ENCODE results near the gene HES6.
"Not testable (repeated sequence)": the region's sequence is repeated elsewhere in the genome, so short reads cannot be mapped to it uniquely, and the experiment has no call there.

The HES6 gene, protein sequence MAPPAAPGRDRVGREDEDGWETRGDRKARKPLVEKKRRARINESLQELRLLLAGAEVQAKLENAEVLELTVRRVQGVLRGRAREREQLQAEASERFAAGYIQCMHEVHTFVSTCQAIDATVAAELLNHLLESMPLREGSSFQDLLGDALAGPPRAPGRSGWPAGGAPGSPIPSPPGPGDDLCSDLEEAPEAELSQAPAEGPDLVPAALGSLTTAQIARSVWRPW

DNA sequence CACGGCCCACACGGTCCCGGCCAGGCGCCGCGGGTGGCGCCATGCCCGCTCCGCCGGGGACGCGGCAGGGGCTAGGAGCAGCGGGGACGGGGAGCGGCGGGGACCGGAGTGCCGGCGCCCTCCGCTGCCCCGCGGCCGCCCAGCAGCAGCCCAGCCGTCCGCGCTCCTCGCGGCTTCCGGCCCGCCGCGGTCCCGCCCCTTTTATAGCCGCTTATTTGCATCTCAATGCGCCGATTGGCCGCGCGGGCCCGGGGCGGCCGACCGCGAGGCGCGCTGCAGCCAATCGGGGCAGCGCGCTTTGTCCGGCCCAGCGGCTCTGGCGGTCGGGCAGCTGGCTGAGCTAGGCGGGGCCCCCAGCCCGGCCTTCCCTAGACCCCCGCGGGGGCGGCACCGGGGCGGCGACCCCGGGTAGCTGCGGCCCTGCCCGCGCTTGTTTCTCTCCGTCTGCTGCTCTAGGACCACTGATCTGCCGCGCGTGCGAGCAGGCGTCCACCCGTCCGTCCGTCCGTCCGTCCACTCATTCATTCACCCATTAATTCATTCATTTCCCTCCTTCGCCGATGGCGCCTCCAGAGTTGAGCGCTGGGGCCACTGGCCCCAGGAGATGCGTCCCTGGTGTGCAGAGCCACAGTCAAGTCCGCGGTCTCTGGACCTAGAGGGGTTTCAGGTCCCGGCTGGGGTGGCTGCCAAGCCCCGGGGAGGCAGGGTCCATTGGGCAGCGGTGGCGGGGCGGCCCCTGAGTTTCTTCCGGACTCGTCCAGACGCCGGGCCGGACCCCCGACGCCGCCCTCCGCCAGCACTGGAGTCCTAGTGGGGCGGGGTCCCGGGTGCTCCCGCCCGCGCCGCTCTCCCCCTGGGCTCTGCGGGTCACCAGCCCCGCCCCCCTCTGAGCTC lies at the start of gene HES6:
TSS of gene HES6 (minus strand) at position 176 of the 894 bp plus-strand sequence. CDS start at position 43, 133 bp downstream.
- peak; percentile 61 for DNase-seq

DNA sequence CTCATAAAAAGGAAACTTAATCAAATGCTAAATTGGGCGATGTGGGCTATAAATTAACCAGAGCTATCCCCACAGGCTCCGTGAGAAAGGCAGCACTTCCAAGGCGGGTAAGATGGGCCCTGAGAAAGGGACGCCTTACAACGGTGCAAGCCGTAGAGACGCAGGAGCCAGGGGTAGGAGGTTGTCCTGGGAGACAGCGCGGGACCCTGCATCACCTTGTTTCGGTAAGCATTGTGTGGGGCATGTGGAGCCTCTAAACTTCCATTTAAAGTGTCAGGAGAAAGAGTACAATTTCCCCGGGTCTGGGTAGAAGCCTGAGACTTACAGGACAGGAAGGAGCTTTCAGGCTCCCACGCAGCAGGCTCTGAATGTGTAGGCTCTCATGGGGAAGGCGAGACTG lies 49.7 kb upstream of the HES6 start:
- no peak for DNase-seq

DNA sequence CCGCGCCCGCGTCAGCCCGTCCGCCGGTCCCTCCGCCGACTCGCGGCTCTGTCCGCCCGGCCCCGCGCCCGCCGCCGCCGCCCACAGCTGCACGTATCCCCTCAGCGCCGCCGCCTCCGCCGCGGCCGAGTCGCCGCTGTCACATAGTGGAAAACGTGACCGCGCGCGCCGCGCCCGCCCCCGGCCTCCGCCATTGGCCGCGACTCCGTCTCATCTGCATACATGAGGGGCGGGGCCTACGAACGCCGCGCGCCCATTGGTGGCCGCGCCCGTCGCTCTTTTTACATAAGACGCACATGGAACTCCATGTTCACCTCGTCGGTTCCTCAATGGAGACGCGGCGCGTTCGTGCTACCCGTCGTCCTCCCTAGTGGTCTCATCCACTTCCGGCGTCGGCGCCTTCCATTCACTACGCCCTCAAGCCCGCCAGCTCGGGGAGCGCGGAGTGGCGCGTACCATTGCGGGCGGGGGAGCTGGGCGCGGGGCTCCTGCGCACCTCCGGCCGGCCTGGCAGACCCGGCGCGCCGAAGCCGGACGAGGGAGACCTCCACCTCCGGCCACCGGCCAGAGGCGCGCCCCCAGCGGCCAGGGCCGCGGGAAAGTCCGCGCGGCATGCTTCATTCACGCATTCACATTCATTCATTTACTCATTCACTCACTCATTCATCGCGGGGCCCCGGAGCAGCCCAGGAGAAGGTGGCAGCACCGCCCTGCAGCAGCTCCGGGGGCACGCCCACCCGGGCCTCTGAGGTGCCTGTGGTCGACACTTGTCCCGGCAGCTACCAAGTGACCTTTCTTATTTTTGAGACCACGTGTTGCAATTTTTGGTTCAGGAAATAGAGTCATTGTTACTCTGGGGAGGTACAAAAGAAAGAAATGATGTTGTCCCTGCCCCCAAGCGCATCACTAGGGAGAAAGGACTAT lies 49.1 kb upstream of the HES6 start:
- peak; percentile 97 for DNase-seq

DNA sequence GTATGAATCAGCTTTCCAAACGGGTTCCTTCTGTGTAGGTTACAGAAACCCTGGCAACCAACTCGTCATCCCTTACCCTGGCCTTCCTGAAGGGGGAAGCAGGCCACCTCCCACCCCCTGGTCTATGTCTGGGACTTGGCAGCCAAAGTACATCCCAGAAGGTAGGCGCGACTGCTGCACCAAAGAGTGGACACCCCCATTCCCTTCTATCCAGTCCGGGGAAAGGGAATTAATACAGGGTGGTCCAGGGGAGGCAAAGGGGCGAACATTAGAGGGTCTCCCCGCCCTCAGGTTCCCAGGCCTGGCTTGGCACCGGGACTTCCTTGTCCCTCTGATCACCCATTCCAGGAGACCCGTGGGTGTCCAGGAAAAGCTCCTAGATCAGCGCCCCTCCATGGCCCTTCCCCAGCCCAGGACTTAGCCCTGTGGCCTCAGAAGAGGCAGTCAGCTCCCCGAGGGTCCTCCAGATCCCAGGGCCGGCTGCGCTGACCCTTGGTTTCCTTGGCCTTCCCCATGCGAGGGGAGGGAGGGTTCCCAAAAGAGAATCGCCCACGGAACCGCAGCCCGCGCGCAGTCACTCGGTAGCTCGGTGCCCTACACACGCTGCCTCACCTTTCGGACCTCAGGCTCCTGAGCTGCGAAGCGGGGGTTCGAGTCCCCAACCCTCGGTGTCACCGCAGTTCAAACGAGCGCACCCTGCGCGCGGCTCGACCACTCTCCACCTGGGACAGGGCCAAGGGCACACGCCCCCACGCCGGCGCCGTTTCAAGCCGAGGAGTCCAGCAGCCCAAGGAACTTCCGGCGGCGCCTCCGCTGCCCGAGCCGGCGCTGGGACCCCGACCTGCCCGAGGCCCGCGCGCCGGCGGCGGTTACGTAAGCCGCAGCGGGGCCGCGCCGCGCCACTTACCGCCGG lies 48.2 kb upstream of the HES6 start, which contains the start of gene PER2:
TSS of gene PER2 (minus strand) at position 874 of the 913 bp plus-strand sequence. CDS start 10,674 bp downstream, outside the sequence.
- DNase-seq, result peak; percentile 25

DNA sequence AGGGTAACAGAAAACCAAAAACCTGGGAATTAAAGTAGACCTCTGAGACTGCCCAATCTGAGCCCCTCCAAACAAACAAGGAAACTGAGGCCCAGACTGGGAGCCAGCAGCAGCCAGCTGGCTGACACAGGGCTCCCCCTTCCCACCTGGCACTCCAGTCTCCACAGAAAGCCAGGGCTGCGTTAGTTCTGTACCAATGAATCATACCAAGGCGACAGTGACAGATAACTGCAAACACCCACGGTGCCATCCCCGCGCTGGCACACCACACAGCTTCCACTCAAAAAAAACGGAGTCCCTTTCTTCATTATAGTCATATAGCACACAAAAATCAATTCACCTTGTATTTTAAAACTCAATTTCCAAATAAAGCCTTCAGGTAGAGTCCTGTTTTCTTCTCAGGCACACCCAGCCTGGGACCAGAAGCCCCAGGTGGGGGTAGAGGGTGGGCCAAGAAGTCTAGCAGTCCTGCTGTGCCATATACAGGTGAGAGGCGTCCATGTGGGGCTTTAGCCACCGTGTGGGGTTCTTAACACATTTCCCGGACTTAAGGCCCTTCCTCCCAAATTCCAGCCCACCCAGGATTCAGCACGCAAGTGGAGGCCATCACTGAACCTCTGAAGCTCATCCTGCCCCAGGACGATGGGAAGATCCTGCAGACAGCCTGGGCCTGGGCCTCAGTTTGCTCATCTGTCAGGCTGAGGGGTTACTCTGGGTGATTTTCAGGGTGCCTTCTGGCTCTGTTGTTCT lies 47.3 kb upstream of the HES6 start:
- no peak for DNase-seq

DNA sequence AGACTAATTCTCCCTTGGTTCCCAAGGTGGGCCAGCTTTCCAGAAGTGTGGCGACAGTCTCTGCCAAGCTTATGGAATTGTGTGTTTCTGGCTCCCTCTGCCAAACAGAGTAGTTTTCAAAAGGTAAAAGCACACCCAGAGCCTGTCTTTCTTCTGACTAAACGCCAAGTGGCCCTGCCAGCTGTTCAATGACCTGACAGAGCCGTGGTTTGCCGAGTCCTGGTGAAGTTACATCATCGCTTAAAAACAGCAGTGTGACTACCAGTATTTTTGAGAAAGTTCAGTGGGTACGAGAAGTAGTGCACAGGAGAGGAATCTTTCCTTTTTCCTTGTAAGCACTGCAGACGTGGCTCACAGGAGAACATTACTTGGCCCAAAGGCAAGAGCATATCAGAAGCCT lies 46.7 kb upstream of the HES6 start:
- DNase-seq, result peak; percentile 46

DNA sequence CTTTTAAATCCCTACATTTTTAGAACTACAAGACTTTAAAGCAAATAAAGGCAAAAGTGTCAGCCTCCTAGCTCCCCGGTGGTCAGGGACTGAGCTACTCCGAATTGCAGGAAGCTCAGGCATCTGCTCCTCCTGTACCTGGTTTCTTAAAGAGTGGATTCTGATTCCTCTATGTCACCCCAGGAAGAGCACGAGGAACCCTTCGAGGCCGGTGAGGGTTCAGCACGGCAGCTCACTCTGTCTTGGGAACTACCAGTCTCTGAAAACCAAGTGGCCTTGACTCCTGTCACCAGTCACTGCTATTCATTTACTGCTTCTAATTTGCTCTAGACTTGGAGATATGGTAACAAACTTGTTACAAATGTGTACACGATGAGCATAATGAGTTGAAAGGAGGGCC lies 46.3 kb upstream of the HES6 start:
- no peak for DNase-seq

DNA sequence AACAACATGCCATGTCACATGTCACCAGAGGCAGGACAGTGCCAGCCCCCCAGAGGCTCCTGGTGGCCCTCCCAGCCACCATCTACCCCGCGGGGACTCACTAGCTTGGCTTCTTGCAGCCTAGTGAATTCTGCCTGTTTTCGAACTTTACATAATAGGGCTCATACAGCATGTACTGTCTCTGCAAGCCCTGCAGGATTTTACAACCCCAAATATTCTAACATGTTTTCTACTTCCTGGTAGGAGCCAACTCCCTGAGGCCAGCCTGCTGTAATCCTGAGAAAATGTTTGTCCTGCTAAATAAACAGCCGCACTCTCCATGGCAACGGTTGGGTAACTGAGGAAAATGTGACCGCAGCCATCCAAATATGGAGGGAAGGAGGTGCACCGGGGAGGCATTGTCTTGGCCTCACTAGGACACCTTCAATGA lies 45.8 kb upstream of the HES6 start:
- DNase-seq, result peak; percentile 48

DNA sequence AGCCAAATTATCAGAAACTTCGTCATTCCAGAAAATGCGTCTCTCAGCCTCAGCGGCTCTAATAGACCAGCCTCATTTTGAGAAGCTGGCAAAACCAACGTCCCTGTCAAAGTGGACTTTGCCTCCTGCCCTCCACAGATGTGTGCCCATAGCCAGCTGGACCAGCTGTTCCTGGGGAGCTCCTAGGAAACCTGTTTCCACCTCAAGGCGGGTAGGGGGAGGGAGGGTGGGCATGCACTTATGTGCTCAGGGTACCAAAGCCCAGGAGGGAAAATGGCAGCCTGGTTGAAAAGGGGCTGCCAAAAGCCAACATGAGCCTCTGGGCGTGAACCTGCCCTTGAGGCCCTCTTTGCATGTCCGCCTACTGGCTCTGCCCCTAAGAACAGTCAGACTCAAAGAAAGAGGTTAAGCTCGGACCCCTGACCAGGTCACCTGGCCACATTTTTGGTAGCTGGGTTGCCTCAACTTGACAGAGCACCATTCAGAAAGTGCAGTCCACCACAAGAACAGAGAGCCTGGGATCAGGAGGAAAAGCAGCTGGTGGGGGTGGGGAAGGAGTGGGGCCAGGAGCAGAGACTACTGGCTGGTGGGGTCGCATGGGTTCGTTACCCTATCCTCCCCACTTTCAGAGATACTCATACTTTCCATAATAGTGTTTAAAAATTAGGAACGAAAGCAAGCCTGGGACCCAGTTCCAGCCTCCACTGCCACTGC lies 45.1 kb upstream of the HES6 start:
- DNase-seq, result no peak

DNA sequence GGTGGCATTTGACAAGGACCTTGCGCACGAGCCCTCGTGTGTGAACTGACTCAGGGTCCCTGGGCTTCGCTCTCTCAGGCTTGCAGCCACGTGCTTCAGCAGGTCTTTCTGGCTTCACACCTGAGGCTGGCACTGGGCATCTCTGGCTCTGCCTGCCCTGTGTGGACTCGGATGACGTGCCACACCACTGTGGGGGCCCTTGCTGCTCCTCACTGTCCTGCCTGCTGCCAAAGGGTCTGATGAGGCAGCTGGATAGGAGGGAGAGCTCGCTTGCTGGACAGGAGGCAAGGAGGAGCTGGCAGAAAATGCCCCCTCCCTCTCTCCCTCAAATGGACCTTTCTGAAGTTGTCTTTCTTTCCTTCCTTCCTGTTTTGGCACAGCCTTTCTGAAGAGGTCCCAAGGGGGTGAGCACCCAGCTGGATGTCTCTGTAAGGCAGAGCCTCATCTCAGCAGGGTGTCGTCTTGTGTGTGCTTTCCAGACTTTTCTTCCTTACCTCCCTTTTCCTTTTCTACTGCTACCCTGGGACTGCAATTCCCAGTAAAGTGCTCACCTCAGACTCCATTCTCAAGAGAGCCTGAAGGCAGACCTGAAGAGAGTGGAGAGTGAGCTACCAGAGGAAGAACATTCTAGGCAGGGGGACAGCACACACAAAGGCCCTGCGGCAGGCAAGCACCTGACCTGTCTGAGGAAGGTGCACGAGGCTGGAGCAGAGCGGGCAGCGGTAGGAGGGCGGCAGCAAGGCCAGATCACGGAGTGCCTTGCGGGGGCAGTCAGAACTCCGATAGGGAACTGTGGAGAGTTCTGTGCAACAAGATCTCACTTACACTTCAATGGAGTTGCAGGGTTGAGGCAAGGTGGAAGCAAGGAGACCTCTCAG lies 43.3 kb upstream of the HES6 start:
- no peak for DNase-seq

DNA sequence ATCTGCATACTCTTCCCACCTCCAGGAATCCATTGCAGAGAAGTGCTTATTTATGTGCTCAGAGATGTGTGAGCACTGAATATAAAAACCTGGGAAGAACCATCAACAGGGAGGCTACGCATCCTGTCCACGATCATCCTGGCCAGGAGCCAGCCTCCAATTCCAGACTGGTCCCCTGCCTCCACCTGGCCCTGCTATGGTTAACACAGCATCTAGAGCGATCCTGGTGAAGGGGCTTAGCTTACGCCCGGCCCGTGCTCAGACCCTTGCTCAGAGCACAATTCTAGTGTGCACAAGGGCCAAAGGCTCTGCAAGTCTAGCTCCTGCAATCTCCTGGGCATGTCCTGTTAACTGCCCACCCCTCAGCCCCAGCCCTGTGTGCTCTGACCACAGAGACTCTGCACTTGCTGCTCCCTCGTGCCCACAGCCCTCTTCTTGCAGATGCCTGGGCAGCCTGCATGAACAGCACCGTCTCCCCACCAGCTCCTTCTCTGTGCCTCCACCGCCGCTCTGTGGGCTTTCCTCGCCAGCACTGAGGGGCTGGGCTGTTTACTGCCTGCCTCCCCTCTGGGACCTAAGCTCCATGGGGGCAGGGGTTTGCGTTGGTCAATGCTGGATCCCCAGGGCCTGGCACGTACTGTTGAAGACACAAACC lies 42.1 kb upstream of the HES6 start:
- no peak for DNase-seq

DNA sequence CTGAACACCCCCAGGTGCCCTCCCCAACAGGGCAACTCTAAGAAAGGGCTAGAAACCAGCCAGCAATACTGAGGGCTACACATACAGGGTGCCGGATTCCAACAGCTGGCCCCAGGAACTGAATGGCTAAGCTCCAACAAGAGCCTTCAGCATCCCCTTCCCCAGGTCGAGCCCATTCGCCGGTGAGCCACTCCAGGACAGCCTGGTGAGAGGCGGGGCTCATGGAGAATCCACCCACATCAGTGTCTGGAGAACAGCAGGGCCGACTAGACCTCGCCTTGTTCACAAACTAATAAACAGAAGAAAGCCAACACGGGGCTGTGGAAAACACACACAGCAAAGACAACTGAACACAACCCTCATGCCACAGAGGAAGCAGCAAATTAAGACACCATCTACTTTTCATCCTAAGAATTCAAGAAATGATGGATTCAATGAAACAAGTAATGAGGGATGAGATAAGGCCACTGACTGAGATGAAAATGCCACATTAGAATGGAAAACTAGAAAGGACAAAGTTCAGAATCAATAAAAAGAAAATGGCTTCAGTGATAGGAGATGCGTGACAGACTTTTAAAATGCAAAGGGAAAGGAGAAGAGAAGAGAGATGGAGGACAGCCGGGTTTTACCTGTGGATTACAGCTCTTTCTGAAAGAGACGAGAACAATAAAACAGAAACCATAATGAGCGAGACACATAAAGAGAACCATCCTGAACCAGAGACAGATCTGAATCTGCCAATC lies 40.4 kb upstream of the HES6 start:
- no peak for DNase-seq

DNA sequence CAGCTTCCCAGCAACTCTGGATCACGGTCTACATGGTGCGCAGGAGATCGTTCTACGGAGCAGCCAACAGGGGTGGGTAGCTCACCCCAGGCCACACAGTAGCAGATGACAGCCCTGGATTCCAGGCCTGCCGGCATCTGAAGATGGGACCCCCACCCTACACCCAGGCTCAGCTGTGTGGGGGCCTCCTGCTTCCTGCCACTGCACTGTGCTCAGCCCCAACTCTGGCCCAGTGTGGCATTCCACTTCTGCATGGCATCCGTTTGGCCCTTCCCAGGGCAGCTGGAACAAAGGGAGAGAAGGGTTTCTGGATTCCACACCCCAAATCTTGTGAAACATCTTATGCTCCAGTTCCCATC lies 39.5 kb upstream of the HES6 start:
- no peak for DNase-seq

DNA sequence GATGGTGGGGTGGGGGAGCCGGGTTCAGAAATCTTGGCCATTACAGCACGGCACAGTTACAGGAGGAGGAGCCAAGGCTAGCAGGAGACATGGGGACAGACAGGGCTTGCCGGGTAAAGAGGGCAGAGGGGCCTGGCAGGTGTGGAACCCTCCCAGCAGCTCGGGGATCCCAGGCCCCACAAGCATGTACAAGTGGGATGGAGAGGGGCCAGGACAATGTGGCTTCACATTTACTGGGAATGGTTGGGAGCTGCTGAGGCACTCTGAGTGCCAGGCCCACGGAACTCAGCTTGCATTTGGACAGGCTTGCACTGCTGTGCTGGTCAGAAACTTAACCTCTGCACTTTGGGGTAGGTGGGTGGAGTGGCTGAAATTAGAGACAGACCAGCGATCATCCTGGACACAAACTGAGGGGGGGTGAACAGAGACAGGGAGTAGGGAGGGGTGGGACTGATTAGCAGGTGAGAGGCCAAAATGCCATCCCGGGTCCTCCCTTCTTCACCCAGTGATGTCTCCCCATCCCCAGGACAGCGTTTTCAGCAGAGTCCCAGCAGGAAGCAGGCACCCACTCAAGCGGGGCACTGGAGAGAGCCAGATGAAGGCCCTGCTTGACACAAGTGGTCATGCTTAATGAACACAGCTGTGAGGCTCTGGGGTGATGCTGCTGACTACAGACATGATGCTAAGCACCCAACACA lies 38.9 kb upstream of the HES6 start:
- DNase-seq, result no peak

DNA sequence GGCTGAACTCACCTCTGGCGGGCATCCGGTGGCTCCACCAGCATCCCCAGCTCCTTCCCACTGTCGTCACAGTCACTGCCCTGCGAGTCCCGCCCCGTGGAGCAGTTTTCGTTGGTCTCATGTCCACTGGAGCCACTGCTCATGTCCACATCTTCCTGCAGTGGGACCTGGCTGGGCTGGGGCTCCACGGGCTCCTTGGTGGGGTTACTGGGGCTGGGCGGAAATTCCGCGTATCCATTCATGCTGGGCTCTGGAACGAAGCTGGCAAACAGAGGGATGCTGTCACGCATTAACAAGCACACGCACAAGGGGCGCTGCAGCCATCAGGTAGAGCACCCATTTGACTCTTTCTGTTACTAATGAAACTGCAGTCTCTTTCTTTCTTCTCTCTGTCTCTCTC lies 37.9 kb upstream of the HES6 start:
- no peak for DNase-seq

DNA sequence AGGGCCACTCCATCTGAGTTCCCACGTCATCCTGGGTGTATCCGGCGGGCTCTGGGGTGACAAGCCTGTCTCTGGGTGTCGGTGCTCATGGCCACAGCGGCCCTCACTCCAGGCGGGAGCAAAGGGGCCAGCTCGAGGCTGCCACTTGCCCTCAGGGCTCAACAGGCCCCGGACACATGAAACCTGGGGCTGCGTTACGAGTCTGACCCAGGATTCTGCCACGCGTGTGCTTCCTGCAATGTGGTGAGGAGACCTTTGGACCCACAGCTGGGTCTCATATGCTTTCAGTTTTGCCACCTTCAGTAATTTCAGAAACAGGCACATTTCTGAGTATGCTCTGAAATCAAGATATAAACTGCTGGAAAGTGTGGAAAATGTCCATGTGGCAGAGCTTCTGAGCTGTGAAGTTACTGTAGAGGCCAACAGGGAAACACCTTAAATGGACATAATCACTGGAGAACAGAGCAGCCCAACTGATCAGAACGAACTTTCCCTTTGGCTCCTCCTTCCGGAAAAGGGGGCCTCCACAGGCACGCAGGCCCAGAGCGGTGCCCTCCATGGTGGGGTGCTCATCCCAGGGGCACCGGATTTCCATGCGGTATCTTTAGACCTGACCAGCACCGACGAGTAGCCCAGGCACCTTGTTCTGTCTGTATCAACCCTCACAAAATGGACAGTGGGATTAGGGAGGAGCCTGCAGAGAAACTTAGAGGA lies 34.5 kb upstream of the HES6 start:
- DNase-seq, result no peak

DNA sequence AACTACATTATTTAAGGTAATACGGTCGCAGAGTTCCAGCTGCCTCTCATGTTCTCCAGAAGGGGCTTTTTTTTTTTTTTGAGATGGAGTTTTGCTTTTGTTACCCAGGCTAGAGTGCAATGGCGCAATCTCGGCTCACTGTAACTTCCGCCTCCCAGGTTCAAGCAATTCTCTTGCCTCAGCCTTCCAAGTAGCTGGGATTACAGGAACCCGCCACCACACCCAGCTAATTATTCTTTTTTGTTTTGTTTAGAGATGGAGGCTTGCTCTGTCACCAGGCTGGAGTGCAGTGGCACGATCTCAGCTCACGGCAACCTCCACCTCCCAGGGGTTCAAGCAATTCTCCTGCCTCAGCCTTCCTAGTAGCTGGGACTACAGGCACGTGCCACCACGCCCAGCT lies 33.6 kb upstream of the HES6 start:
- DNase-seq, result not testable (repeated sequence)

Measured in GF-D8 (cell line).